Natural killer cell (primary cell): ENCODE data around the gene PSME2. TPM values are rescaled to one million over a fixed set of nuclear protein-coding genes. Genes with fewer than 3 reads are reported as not detected.

ENCODE experiments used
- ATAC-seq, 3 donors: fragments of 150-1000 bp in 2 of 3; fragments of 200-7000 bp in 1 of 3; cut with Tn5 transposase; 1 replicate in 1 of 3; 2 replicates in 2 of 3; pipeline ENCODE4 v1.10.0; 2021; ENCODE audit warnings: mild to moderate bottlenecking in 2 of 3, moderate library complexity in 2 of 3
- DNase-seq, 2 donors: peaks; one replicate each; pipeline versions ENCODE4 v3.0.0 to v3.0.0-alpha.2; 2013 to 2021; ENCODE audit warnings: mixed read lengths in 1 of 2
- H3K27ac ChIP-seq: one replicate; pipeline ENCODE4 v1.5.1; 2013; ENCODE audit warnings: mild to moderate bottlenecking, low read length
- H3K27me3 ChIP-seq: one replicate; pipeline ENCODE4 v1.6.1; 2013; ENCODE audit warnings: low read length; ENCODE audit not compliant: control insufficient read depth, insufficient read depth
- H3K36me3 ChIP-seq: one replicate; pipeline ENCODE4 v1.6.1; 2013; ENCODE audit warnings: low read length; ENCODE audit not compliant: control insufficient read depth, insufficient read depth
- H3K4me1 ChIP-seq: one replicate; pipeline ENCODE4 v1.6.1; 2013; ENCODE audit warnings: low read length; ENCODE audit not compliant: control insufficient read depth, insufficient read depth
- H3K4me3 ChIP-seq: one replicate; pipeline ENCODE4 v1.5.1; 2013; ENCODE audit warnings: low read length
- H3K9me3 ChIP-seq: one replicate; pipeline ENCODE4 v1.6.1; 2013; ENCODE audit warnings: low read length; ENCODE audit not compliant: control insufficient read depth, insufficient read depth
- H3K27ac Mint-ChIP-seq, 2 donors: one replicate each; pipeline ENCODE4 v1.8.0; 2022; ENCODE audit warnings: mild to moderate bottlenecking in 2 of 2, mixed read lengths in 2 of 2, moderate library complexity in 1 of 2
- H3K27me3 Mint-ChIP-seq, 2 donors: one replicate each; pipeline ENCODE4 v1.8.0; 2022; ENCODE audit warnings: low read depth in 2 of 2, mixed read lengths in 2 of 2
- H3K36me3 Mint-ChIP-seq: one replicate; pipeline ENCODE4 v1.8.0; 2022; ENCODE audit warnings: mixed read lengths
- H3K4me1 Mint-ChIP-seq, 2 donors: one replicate each; pipeline ENCODE4 v1.8.0; 2022; ENCODE audit warnings: mixed read lengths in 2 of 2
- H3K4me3 Mint-ChIP-seq: one replicate; pipeline ENCODE4 v1.8.0; 2022; ENCODE audit warnings: mild to moderate bottlenecking, moderate library complexity, mixed read lengths
- H3K9me3 Mint-ChIP-seq, 2 donors: one replicate each; pipeline ENCODE4 v1.8.0; 2022; ENCODE audit warnings: mixed read lengths in 2 of 2
- CTCF ChIP-seq: fragments of 200-600 bp; IDR thresholded peaks from one replicate; pipeline ENCODE4 v1.8.0; 2022; ENCODE audit warnings: antibody characterized with exemption
- WGBS: methylation state at CpG from one replicate; pipeline ENCODE4 v1.1.7; 2013; ENCODE audit warnings: missing lambda C conversion rate; ENCODE audit not compliant: insufficient coverage; 5-methylcytosine and 5-hydroxymethylcytosine counted together
- intact Hi-C: fragments of 100-400 bp; cut with micrococcal nuclease; formaldehyde crosslinking; loops from one replicate; pipeline ENCODE4 v1.14.2; 2022
- total RNA-seq, 4 donors: library from RNA; stranded (reverse); fragments of 120-200 nt in 1 of 4; gene quantifications; one replicate each; pipeline versions ENCODE4 v1.2.3 to v1.2.4, GENCODE V29; 2013 to 2022

Gene PSME2
- total RNA-seq, 3 donors from 2014 or later (not counting 1 experiment from before 2014, with no cell fraction given): 193 to 237 (median 234) TPM

- no peak overlapping the region for H3K4me3 Mint-ChIP-seq
- Histone ChIP-seq H3K9me3 (no peaks in the 10 kb centered on the region), H3K27ac (no peak overlapping the region), H3K4me3 (no peak overlapping the region), H3K4me1 (no peaks in the 10 kb centered on the region), H3K36me3 (peaks cover 17% of the 10 kb centered on the region), H3K27me3 (no peaks in the 10 kb centered on the region)
- 90% methylated on average over 2 of the region's 3 CpGs for WGBS
- H3K27ac Mint-ChIP-seq: no peak overlapping the region
- no peaks in the 10 kb centered on the region for H3K9me3 Mint-ChIP-seq
- DNase-seq (no peak), ATAC-seq (no peak)
- TF ChIP-seq CTCF: no peak
- peaks cover 10% of the 10 kb centered on the region for H3K36me3 Mint-ChIP-seq
- H3K27me3 Mint-ChIP-seq: no peaks in the 10 kb centered on the region
- peaks cover 0 to 6% of the 10 kb centered on the region in 2 donors for H3K4me1 Mint-ChIP-seq
- intact Hi-C loops: no loop called here
Measured at GRCh38 chr14:24100982-24101494, 45.4 kb downstream of the PSME2 start.

GRCh38 chr14:24100197-24100981 is 46.0 kb downstream of the PSME2 start:
- intact Hi-C loops: no loop called here
- Histone ChIP-seq H3K27me3 (no peaks in the 10 kb centered on the region), H3K9me3 (no peaks in the 10 kb centered on the region), H3K27ac (no peak overlapping the region), H3K4me3 (no peak overlapping the region), H3K36me3 (peaks cover 17% of the 10 kb centered on the region), H3K4me1 (peaks cover 5% of the 10 kb centered on the region)
- ATAC-seq (no peak), DNase-seq (no peak)
- no peak for TF ChIP-seq CTCF
- H3K4me1 Mint-ChIP-seq: peaks cover 4 to 12% of the 10 kb centered on the region in 2 donors
- H3K4me3 Mint-ChIP-seq: no peak overlapping the region
- WGBS: 92% methylated on average over 4 of the region's 4 CpGs
- no peaks in the 10 kb centered on the region for H3K27me3 Mint-ChIP-seq
- no peak overlapping the region for H3K27ac Mint-ChIP-seq
- peaks cover 10% of the 10 kb centered on the region for H3K36me3 Mint-ChIP-seq
- H3K9me3 Mint-ChIP-seq: no peaks in the 10 kb centered on the region

GRCh38 chr14:24098927-24099813 is 47.2 kb downstream of the PSME2 start:
- Histone ChIP-seq H3K4me1 (peaks cover 15% of the 10 kb centered on the region), H3K9me3 (no peaks in the 10 kb centered on the region), H3K4me3 (no peak overlapping the region), H3K36me3 (peaks cover 17% of the 10 kb centered on the region), H3K27ac (no peak overlapping the region), H3K27me3 (no peaks in the 10 kb centered on the region)
- Mint-ChIP-seq H3K36me3 (peaks cover 2% of the 10 kb centered on the region), H3K9me3 (no peaks in the 10 kb centered on the region), H3K4me3 (no peak overlapping the region), H3K4me1 (peaks cover 14 to 23% of the 10 kb centered on the region in 2 donors), H3K27me3 (no peaks in the 10 kb centered on the region), H3K27ac (no peak overlapping the region)
- WGBS: 95% methylated on average over 17 of the region's 17 CpGs
- intact Hi-C loops: no loop called here
- no peak for TF ChIP-seq CTCF
- no peak for DNase-seq
- ATAC-seq: no peak
